Measurements from ENCODE around the gene WDR18.

The WDR18 gene

GRCh38 chr19:939439-939838 lies 44.7 kb upstream of the WDR18 start:
- no peak for DNase-seq
- no peaks in the 10 kb centered on the region for H3K27me3 ChIP-seq
- TF ChIP-seq, protein P1, sequence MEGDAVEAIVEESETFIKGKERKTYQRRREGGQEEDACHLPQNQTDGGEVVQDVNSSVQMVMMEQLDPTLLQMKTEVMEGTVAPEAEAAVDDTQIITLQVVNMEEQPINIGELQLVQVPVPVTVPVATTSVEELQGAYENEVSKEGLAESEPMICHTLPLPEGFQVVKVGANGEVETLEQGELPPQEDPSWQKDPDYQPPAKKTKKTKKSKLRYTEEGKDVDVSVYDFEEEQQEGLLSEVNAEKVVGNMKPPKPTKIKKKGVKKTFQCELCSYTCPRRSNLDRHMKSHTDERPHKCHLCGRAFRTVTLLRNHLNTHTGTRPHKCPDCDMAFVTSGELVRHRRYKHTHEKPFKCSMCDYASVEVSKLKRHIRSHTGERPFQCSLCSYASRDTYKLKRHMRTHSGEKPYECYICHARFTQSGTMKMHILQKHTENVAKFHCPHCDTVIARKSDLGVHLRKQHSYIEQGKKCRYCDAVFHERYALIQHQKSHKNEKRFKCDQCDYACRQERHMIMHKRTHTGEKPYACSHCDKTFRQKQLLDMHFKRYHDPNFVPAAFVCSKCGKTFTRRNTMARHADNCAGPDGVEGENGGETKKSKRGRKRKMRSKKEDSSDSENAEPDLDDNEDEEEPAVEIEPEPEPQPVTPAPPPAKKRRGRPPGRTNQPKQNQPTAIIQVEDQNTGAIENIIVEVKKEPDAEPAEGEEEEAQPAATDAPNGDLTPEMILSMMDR (IDR thresholded peaks at IDR 0.05; ENCODE audit: low read depth, low read length), result no peak
- H3K36me3 ChIP-seq, result peaks cover 9% of the 10 kb centered on the region
- H3K9me3 ChIP-seq, result no peaks in the 10 kb centered on the region
- H3K4me3 ChIP-seq (ENCODE audit: low read depth, low read length), result no peak overlapping the region
- H3K4me1 ChIP-seq, result peaks cover 22% of the 10 kb centered on the region

GRCh38 chr19:939922-940321 lies 44.2 kb upstream of the WDR18 start:
- TF ChIP-seq, protein P1 (IDR thresholded peaks at IDR 0.05; ENCODE audit: low read depth, low read length), result no peak
- no peaks in the 10 kb centered on the region for H3K9me3 ChIP-seq
- peaks cover 9% of the 10 kb centered on the region for H3K36me3 ChIP-seq
- no peak for DNase-seq
- H3K27me3 ChIP-seq, result no peaks in the 10 kb centered on the region
- H3K4me3 ChIP-seq (ENCODE audit: low read depth, low read length), result no peak overlapping the region; the same call in 1 of the 2 replicates
- peaks cover 18% of the 10 kb centered on the region for H3K4me1 ChIP-seq

- no peaks in the 10 kb centered on the region for H3K27me3 ChIP-seq
- H3K9me3 ChIP-seq, result no peaks in the 10 kb centered on the region
- peak; percentile 85 for DNase-seq
- peak overlapping the region; percentile 33 for H3K4me3 ChIP-seq (ENCODE audit: low read depth, low read length)
- TF ChIP-seq, protein P1 (IDR thresholded peaks at IDR 0.05; ENCODE audit: low read depth, low read length), result no peak
- H3K36me3 ChIP-seq, result peaks cover 5% of the 10 kb centered on the region
- peaks cover 20% of the 10 kb centered on the region for H3K4me1 ChIP-seq
Observed at GRCh38 chr19:940591-941291, 43.4 kb upstream of the WDR18 start.

- Histone ChIP-seq H3K9me3 (no peaks in the 10 kb centered on the region), H3K4me1 (peaks cover 20% of the 10 kb centered on the region), H3K27me3 (no peaks in the 10 kb centered on the region), H3K4me3 (ENCODE audit: low read depth, low read length) (peak overlapping the region; percentile 33), H3K36me3 (peaks cover 5% of the 10 kb centered on the region)
- no peak for DNase-seq
- TF ChIP-seq, protein P1 (IDR thresholded peaks at IDR 0.05; ENCODE audit: low read depth, low read length), result no peak
Observed at GRCh38 chr19:941292-942132, 42.6 kb upstream of the WDR18 start.

- DNase-seq, result no peak
- Histone ChIP-seq H3K27me3 (no peaks in the 10 kb centered on the region), H3K36me3 (peaks cover 5% of the 10 kb centered on the region), H3K4me1 (peaks cover 20% of the 10 kb centered on the region), H3K9me3 (no peaks in the 10 kb centered on the region), H3K4me3 (ENCODE audit: low read depth, low read length) (no peak overlapping the region)
- TF ChIP-seq, protein P1 (IDR thresholded peaks at IDR 0.05; ENCODE audit: low read depth, low read length), result no peak
Observed at GRCh38 chr19:942133-942645, 42.0 kb upstream of the WDR18 start.
